ENCODE data around the gene DNM1. TPM values are rescaled to one million over a fixed set of nuclear protein-coding genes. Genes with fewer than 3 reads are reported as not detected.

Gene DNM1
- total and polyA plus RNA-seq, 2 of the 8 experiments (the other 6 are each of a cell fraction or from before 2014, with no cell fraction given): 34.3 to 62.7 TPM

DNA sequence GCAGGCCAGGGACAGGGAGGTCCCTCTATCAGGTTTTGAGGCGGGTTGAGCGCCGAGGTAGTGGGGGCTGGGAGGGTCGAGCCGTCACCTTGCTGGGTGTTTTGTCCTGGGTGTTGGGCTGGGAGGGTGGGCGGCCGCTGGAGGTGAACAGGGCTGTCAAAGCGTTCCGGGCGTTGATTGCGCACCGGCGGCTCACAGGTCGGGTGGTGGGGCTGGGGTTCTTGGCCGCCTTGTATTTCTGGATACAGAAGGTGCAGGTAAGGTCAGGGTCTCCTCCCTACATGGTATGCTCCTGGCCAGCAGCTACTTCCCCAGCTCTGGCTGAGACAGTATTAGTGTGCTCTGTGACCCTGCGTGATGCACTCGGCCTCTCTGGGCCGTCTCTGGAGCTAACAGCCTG is 37.0 kb upstream of the DNM1 start (continued):
- TF ChIP-seq, protein P1, sequence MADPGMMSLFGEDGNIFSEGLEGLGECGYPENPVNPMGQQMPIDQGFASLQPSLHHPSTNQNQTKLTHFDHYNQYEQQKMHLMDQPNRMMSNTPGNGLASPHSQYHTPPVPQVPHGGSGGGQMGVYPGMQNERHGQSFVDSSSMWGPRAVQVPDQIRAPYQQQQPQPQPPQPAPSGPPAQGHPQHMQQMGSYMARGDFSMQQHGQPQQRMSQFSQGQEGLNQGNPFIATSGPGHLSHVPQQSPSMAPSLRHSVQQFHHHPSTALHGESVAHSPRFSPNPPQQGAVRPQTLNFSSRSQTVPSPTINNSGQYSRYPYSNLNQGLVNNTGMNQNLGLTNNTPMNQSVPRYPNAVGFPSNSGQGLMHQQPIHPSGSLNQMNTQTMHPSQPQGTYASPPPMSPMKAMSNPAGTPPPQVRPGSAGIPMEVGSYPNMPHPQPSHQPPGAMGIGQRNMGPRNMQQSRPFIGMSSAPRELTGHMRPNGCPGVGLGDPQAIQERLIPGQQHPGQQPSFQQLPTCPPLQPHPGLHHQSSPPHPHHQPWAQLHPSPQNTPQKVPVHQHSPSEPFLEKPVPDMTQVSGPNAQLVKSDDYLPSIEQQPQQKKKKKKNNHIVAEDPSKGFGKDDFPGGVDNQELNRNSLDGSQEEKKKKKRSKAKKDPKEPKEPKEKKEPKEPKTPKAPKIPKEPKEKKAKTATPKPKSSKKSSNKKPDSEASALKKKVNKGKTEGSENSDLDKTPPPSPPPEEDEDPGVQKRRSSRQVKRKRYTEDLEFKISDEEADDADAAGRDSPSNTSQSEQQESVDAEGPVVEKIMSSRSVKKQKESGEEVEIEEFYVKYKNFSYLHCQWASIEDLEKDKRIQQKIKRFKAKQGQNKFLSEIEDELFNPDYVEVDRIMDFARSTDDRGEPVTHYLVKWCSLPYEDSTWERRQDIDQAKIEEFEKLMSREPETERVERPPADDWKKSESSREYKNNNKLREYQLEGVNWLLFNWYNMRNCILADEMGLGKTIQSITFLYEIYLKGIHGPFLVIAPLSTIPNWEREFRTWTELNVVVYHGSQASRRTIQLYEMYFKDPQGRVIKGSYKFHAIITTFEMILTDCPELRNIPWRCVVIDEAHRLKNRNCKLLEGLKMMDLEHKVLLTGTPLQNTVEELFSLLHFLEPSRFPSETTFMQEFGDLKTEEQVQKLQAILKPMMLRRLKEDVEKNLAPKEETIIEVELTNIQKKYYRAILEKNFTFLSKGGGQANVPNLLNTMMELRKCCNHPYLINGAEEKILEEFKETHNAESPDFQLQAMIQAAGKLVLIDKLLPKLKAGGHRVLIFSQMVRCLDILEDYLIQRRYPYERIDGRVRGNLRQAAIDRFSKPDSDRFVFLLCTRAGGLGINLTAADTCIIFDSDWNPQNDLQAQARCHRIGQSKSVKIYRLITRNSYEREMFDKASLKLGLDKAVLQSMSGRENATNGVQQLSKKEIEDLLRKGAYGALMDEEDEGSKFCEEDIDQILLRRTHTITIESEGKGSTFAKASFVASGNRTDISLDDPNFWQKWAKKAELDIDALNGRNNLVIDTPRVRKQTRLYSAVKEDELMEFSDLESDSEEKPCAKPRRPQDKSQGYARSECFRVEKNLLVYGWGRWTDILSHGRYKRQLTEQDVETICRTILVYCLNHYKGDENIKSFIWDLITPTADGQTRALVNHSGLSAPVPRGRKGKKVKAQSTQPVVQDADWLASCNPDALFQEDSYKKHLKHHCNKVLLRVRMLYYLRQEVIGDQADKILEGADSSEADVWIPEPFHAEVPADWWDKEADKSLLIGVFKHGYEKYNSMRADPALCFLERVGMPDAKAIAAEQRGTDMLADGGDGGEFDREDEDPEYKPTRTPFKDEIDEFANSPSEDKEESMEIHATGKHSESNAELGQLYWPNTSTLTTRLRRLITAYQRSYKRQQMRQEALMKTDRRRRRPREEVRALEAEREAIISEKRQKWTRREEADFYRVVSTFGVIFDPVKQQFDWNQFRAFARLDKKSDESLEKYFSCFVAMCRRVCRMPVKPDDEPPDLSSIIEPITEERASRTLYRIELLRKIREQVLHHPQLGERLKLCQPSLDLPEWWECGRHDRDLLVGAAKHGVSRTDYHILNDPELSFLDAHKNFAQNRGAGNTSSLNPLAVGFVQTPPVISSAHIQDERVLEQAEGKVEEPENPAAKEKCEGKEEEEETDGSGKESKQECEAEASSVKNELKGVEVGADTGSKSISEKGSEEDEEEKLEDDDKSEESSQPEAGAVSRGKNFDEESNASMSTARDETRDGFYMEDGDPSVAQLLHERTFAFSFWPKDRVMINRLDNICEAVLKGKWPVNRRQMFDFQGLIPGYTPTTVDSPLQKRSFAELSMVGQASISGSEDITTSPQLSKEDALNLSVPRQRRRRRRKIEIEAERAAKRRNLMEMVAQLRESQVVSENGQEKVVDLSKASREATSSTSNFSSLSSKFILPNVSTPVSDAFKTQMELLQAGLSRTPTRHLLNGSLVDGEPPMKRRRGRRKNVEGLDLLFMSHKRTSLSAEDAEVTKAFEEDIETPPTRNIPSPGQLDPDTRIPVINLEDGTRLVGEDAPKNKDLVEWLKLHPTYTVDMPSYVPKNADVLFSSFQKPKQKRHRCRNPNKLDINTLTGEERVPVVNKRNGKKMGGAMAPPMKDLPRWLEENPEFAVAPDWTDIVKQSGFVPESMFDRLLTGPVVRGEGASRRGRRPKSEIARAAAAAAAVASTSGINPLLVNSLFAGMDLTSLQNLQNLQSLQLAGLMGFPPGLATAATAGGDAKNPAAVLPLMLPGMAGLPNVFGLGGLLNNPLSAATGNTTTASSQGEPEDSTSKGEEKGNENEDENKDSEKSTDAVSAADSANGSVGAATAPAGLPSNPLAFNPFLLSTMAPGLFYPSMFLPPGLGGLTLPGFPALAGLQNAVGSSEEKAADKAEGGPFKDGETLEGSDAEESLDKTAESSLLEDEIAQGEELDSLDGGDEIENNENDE (IDR thresholded peaks at IDR 0.05; ENCODE audit: insufficient replicate concordance, low read length): no peak
- TF ChIP-seq MAFK (IDR thresholded peaks at IDR 0.05; ENCODE audit: low read depth, low read length): no peak
- no peak for TF ChIP-seq JUND (IDR thresholded peaks at IDR 0.05; ENCODE audit: low read length)
- no peak for TF ChIP-seq SP4 (IDR thresholded peaks at IDR 0.05; ENCODE audit: low read length)
- no peak for TF ChIP-seq CREB1 (IDR thresholded peaks at IDR 0.05)
- TF ChIP-seq NRF1 (IDR thresholded peaks at IDR 0.05; ENCODE audit: low read depth, low read length): no peak
